GM18951 (cell line): ENCODE data around the gene MGLL.

ENCODE experiments used
- POLR2A ChIP-seq: IDR thresholded peaks from 4 replicates; pipeline ENCODE4 v1.6.1; 2011; ENCODE audit warnings: mild to moderate bottlenecking; ENCODE audit not compliant: insufficient read length, insufficient read depth; ENCODE audit errors: extremely low read depth
- in situ Hi-C: fragments of 300-500 bp; cut with MboI; formaldehyde crosslinking; loops from one replicate; pipeline ENCODE4 v1.12.0; 2022; ENCODE audit warnings: low sequenced_read_pairs, mixed read lengths, inconsistent platforms; ENCODE audit not compliant: unreplicated experiment

Gene MGLL

DNA sequence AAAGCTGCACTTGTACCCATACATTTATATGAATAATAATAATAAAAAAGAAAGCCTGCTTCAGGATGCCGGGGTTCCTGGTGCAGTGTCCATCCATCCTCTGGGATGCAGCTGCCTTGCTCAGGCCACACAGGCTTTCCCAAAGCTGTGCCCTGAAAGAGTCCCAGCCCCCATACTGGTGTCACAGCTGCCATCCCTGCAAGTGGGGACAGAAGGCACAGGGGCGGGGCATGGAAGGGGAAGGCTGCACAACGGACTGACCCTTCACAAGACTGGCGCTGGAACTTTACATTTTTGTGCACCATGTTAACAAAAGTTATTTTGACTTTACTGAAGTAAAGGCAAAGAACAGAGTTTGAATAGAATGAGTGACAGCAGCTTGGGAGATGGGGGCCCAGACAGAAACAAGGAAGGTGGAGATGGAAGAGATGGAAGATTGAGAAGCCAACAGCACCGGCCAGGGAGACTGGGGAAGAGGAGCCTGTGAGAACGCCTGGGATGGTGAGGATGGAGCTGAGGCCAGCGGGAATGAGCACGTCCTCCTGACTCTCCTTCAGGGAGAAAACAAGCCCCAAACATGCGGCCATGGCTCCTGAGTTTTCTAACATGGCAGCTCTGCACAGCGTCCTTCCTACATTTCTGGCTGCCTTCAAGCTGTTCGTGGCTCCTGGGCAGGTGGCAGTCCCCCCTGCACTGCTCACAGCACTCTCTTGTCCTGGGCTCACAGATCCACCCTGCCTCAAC lies 76.5 kb downstream of the MGLL start:
- TF ChIP-seq POLR2A = no peak
- in situ Hi-C loops = no loop called here

DNA sequence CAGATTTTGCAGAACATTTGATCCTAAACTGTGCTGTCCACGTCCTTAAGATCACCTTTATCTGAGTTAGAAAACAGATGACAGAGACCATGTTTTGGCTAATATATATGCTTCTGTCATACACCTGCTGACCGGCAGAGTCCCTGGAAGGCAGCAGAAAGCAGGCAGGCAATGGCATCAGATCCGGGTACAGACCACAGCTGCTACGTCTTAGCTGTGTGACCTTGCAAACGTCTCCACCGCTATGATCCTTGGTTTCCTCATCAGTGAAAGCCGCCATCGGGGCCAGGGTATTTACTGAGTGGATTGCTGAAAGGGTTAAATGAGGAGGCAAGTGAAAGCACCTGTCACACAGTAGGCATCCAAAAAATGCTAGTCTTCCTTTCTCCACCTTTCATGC lies 77.4 kb downstream of the MGLL start:
- in situ Hi-C loops = no loop called here
- no peak for TF ChIP-seq POLR2A

DNA sequence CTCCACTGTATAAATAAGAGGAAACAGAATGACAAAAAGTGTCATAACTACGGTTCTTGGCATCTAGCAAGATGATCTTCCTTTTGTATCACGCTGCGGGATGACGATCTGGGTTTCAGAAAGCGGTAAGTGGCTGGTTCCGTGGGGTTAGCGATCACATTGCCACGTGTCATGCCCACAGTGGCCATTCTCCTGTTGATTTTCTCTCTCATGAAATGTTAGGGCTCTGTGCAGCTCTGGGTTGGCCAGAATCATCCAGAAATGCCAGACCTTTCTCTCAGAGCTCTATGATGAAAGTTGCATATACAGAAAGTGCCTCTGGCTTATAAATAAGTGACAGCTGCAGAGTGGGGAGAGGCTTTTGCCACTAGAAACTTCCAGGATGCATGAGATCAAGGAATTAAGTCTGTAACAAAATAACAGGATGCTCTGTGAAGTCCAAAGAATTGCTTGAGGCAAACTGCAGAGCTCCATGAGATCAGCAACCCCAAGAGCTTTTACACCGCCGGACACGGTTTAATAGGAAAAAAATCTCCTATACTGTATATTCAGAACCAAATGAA lies 78.0 kb downstream of the MGLL start:
- TF ChIP-seq POLR2A = no peak
- in situ Hi-C loops = no loop called here

DNA sequence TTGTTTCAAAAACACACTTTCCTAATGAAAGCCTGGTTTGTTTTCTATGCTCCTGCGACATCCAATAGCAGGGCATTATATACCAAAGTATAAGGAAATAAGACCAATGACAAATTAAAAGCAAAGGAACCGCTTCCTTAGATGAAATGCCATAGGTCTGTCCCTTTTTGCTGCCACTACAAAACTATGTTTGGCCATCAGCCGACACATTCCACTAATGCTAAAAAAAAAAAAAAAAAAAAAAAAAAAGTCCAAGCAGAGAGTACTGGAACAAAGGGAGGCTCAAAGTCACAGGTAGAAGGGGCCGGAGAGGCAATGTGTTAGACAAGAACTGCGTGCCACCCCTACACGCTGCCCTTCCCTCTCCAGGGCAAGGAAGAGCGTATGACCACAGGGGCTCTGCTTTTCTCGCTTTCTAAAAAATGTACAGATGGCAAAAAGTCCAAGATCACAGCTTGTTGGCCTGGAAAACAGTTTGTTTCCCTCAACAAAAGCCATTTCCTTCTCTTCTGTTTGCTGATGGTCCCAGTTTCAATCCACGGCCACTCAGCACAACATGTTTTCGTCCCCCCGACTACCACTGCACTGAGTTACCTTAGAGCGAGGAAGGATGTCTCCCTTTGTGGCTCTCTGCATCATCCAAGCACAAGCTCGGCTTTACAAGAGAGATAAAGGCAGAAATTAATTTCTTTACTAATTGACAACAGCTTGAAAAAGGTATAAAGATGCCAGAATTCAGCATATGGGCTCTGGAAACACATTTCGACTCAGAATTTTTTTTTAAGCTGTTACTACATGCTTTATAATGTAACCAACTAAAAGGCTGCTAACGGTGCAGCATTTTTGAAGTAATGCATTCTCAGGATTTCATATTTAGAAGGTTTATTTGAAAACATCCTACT lies 78.7 kb downstream of the MGLL start:
- in situ Hi-C loops = no loop called here
- no peak for TF ChIP-seq POLR2A

DNA sequence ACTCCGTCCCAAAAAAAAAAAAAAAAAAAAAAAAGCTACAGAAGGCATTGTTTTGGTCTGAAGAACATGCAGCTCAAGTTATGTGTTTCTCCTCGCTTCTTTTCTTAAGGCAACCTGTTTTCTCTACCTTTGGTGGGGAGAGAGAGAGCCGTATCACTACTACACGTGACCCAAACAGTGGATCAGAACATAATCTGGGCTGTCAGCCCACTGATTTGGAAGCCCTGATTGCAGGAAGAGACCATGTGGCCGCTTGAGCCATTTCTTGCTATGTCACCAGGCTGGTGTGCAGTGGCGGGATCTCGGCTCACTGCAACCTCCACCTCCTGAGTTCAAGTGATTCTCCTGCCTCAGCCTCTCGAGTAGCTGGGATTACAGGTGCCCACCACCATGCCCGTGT lies 79.7 kb downstream of the MGLL start:
- no peak for TF ChIP-seq POLR2A
- in situ Hi-C loops = no loop called here

DNA sequence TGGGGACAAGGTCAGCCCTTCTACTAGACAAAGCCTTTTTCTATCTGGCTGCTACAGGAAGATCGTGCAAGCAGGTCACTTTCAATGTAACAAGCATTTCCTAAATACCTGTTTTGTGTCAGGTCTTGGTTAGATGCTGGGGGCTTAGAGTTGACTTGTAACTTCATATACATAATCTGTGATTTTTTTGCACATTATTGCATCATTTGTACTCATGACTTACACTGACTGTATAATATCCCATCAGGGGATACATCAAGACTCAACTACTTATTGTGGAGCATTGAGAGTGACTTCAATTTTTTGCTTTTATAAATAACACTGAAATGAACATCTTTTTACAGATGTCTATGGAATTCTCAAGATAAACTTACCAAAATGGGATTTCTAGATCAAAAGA lies 80.6 kb downstream of the MGLL start:
- in situ Hi-C loops = no loop called here
- no peak for TF ChIP-seq POLR2A

DNA sequence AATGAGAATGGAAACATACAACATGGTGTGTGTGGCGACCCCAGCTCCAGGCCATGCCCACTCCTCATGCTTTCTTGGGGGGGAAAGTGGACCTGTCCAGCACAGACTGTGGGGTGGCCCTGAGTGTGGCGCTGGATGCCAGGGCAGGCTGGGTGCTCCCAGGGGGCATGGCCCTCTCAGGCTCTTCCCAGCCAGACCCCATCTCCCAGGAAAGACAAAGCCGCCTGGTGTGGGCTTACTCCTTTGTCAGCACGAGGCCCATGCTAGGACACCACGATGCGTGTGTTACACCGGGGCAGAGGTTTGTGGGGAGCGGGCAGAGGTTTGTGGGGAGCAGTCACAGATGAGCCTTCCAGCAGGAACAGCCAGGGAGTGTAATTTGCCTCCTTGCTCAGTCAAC lies 81.1 kb downstream of the MGLL start:
- in situ Hi-C loops = no loop called here
- TF ChIP-seq POLR2A = no peak

DNA sequence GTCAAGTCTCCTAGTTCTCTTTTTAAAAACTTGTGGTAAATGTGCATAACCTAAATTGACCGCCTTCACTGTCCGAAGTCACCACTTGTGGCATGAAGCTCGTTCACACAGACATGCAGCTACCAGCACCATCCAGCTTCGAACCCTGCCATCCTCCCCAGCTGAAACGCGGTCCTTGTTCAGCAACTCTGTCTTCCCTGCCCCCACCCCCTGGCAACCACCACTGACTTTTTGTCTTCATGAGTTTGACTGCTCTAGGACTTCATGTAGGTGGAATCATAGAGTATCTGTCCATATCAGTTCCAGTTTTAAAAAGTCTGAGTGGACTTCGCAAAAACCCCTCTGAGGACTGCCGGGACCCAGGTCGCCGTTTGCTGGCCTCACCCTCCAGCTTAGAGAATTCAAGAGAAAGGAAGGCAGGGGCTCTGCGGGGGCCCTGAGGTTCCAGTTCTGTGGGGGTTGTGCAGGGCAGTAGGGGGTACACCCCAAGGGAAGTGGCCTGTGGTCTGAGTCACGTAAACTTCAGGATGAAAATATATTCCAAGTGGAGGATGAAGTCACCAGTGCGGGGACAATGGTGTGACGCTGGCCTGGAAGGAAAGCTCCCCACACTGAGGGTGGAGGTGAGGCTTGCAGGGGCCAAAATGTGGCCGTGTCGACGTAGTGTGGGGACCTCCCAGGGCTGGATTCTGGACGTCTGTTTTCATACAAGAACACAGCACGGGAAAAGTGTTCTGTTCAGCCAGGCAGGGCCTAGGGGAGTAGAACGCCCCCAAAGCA lies 82.0 kb downstream of the MGLL start:
- TF ChIP-seq POLR2A = no peak

DNA sequence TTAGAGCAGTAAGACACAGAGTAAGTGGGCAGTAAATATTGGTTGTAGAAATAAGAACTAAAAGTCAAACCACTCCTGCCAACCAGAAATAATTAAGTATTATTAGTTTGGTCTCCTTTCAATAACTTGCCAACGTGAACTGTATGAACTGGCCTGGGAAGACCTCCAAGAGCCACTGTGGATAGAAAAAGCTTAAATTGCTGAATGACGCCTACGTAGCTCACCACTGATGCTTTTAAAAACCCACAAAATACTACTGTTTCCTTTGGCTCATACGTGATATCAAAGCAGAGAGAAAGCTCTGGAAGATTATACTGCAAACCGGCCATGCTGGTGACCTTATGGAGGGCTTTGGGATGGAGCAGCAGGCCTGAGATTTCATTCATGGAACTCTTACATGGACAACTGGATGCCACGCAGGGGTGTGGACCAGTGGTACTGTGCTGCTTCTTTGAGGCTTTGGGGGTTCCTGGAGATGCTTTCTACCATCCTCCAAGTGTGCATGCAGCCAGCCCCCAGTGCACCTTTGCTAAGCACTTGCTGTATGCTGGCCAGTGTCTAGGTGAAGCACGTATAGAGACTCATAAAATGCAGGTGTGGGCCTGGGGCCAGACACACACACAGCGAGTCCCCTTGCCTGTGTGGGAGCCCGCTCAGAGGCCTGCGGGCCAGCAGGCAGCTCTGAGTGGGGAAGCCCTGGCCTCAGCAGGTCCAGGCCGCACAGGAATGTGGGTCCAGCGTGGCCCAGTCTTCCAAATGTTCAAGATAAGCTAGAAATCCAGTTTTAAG lies 82.8 kb downstream of the MGLL start:
- no peak for TF ChIP-seq POLR2A
- in situ Hi-C loops = no loop called here

More for the DNA sequence above, 82.0 kb downstream of the MGLL start:
- in situ Hi-C loops = no loop called here

DNA sequence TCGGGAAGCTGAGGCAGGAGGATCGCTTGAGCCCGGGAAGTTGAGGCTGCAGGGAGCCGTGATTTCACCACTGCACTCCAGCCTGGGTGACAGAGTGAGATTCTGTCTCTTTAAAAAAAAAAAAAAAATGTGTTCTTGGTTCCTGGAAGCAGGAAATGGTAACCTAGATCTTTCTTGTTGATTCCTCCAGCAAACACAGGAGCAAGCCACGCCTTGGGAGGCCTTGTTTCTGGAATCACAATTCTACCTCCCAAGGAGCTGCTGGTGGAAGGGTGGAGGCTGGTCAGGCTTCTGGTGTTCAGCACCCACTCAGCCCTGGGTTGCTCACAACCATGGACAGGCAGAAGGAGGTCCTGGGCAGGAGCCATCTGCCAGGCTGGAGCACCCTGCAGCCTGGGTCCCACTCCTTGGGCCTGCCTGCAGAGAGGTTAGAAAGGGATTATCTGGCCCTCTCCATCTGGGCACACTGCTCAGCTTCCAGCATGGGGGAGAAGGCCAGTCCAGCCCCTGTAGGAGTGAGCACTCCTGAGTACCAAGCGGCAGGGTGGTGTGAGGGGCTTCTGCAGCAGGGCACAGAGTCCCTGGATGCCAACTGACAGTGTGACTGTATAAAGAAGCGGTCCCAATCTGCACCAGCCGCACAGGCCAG lies 84.0 kb downstream of the MGLL start:
- in situ Hi-C loops = no loop called here
- TF ChIP-seq POLR2A = no peak

DNA sequence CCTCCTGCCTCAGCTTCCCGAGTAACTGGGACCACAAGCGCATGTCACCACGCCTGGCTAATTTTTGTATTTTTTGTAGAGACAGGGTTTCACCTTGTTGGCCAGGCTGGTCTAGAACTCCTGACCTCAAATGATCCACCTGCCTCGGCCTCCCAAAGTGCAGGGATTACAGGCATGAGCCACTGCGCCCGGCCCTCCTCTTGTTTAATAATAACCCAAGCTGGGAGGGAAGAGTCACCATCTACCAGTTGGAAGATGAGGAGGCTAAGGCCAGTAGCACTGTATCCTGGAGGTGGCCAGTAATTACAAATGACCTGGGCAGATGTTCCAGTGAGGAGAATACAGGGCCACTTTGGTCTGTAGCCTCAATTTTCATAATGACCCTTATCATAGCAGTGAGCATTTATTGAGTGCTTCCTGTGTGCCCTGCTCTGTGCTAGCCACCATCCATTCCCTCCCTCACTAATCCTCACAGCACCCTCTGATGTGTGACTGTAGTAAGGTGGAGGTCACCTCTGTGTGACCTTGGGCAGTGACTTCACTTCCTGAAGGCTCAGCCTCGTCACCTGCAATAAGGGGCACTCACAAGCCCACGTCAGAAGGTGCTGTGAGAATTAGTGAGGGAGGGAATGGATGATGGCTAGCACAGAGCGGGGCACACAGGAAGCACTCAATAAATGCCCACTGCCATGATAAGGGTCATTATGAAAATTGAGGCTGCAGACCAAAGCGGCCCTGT lies 85.3 kb downstream of the MGLL start:
- in situ Hi-C loops = no loop called here
- no peak for TF ChIP-seq POLR2A
